ENCODE data around the gene EID2. TPM values are rescaled to one million over a fixed set of nuclear protein-coding genes. Genes with fewer than 3 reads are reported as not detected.

EID2 gene
- total RNA-seq, 4 donors from 2014 or later, result 6.0 to 10.5 (median 9.5) TPM

DNA sequence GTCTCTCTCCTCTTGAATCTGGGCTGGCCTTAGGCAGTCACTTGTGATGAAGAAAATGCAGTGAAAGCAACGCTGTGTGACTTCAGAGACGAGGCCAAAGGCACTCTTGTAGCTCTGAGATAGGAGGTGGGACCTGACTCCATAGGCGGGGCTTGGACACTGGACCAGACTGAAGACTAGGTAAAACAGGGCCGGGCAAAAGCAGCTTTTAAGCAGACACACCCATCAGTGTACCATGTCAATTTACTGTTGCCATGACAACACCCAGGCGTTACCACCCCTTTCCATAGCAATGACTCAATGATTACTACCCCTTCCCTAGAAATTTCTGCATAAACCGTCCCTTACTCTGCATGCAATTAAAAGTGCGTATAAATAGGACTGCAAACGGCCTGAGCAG lies 6.6 kb upstream of the EID2 start:
- intact Hi-C loops (cut with DNase I), result no loop called here
- TF ChIP-seq, protein P1, sequence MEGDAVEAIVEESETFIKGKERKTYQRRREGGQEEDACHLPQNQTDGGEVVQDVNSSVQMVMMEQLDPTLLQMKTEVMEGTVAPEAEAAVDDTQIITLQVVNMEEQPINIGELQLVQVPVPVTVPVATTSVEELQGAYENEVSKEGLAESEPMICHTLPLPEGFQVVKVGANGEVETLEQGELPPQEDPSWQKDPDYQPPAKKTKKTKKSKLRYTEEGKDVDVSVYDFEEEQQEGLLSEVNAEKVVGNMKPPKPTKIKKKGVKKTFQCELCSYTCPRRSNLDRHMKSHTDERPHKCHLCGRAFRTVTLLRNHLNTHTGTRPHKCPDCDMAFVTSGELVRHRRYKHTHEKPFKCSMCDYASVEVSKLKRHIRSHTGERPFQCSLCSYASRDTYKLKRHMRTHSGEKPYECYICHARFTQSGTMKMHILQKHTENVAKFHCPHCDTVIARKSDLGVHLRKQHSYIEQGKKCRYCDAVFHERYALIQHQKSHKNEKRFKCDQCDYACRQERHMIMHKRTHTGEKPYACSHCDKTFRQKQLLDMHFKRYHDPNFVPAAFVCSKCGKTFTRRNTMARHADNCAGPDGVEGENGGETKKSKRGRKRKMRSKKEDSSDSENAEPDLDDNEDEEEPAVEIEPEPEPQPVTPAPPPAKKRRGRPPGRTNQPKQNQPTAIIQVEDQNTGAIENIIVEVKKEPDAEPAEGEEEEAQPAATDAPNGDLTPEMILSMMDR (IDR thresholded peaks at IDR 0.05), result no peak
- TF ChIP-seq POLR2A (IDR thresholded peaks at IDR 0.05), result no peak
- H3K4me3 ChIP-seq, result no peak overlapping the region
- H3K36me3 ChIP-seq, result no peaks in the 10 kb centered on the region
- no peak overlapping the region for H3K27ac ChIP-seq
- H3K9me3 ChIP-seq, result no peaks in the 10 kb centered on the region
- no peak for DNase-seq
- WGBS, 2 donors, result 36 to 51% methylated on average over 7 to 8 of the region's 8 CpGs
- H3K27me3 ChIP-seq, result peaks cover 0 to 4% (median 0%) of the 10 kb centered on the region in 4 donors
- H3K4me1 ChIP-seq, result no peaks in the 10 kb centered on the region

DNA sequence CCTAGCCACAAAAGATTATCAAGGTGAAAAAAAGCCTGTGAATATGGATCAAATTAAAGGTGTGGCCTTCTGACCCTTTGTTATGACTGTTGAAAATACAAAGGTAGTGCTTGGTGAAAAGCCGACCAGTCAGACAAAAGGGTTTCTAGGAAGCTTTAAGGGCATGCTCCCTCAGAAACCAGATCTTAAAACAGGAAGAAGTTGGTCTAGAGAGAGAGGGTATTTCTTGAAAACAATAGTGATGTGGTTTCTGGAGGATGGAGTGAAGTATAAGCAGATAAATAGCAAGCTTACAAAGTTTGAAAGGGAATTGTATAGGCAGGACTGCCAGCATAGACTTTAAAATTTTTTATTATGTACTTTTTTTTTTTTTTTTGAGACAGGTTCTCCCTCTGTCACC lies 5.0 kb upstream of the EID2 start:
- no peak for TF ChIP-seq POLR2A (IDR thresholded peaks at IDR 0.05)
- TF ChIP-seq, protein P1 (IDR thresholded peaks at IDR 0.05), result no peak
- DNase-seq, result no peak
- Histone ChIP-seq H3K27ac (no peak overlapping the region), H3K27me3 (peaks cover 0 to 4% (median 0%) of the 10 kb centered on the region in 4 donors), H3K4me1 (peaks cover 0 to 8% (median 0%) of the 10 kb centered on the region in 3 donors), H3K4me3 (no peak overlapping the region), H3K9me3 (no peaks in the 10 kb centered on the region), H3K36me3 (no peaks in the 10 kb centered on the region)
- intact Hi-C loops (cut with DNase I), result no loop called here
- WGBS, 2 donors, result 31 to 33% methylated on average over 1 of the region's 1 CpG

DNA sequence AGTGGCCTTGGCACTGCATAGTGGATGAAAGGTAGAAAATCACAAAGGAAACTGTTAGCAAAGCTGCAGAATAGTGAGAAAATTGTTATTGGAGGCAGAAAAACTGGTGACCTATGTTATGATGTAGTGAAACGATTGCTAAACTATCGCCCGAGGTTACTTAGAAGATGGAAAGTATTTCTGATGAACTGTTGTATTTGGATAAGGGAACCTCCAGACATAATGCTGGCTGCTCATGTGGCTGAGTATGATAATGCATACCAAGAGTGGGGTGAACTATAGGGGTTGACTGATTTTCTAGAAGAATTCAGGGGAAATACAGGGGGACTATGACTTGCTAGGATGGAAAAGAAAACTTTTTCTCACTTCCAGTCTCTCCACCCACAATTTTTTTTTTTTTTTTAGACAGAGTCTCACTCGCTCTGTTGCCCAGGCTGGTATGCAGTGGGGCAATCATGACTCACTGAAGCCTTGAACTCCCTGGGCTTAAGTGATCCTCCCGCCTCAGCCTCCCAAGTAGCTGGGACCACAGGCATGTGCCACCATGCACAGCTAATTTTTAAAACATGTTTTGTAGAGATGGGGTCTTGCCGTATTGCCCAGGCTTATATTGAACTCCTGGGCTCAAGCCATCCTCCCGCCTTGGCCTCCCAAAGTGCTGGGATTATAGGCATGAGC lies 4.4 kb upstream of the EID2 start:
- DNase-seq, result no peak
- Histone ChIP-seq H3K9me3 (no peaks in the 10 kb centered on the region), H3K4me1 (peaks cover 0 to 9% (median 0%) of the 10 kb centered on the region in 3 donors), H3K27ac (no peak overlapping the region), H3K27me3 (peaks cover 0 to 4% (median 0%) of the 10 kb centered on the region in 4 donors), H3K36me3 (no peaks in the 10 kb centered on the region), H3K4me3 (no peak overlapping the region)
- intact Hi-C loops (cut with DNase I), result no loop called here
- WGBS, 2 donors, result 64 to 65% methylated on average over 6 to 7 of the region's 7 CpGs
- TF ChIP-seq, protein P1 (IDR thresholded peaks at IDR 0.05), result no peak
- no peak for TF ChIP-seq POLR2A (IDR thresholded peaks at IDR 0.05)

DNA sequence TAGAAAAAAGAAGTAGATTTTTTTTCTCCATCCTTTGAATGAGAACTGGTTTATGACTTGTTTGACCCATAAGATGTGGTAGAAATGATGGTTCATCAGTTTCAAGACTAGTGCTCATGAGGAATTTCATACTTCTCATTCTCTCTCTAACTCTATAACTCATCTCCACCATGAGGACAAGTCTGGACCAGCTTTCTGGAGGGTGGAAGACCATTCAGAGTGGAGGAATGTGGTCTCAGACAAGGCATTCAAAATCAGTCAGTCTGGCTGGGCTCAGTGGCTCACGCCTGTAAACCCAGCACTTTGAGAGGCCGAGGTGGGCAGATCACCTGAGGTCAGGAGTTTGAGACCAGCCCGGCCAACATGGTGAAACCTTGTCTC lies 3.5 kb upstream of the EID2 start:
- H3K27me3 ChIP-seq, result peaks cover 0 to 4% (median 0%) of the 10 kb centered on the region in 4 donors
- H3K9me3 ChIP-seq, result no peaks in the 10 kb centered on the region
- H3K36me3 ChIP-seq, result no peaks in the 10 kb centered on the region
- WGBS, 2 donors, result 81 to 83% methylated on average over 2 to 3 of the region's 3 CpGs
- TF ChIP-seq, protein P1 (IDR thresholded peaks at IDR 0.05), result no peak
- no peak for TF ChIP-seq POLR2A (IDR thresholded peaks at IDR 0.05)
- H3K4me3 ChIP-seq, result no peak overlapping the region
- DNase-seq, result no peak
- no peak overlapping the region for H3K27ac ChIP-seq
- intact Hi-C loops (cut with DNase I), result no loop called here
- peaks cover 0 to 18% (median 6%) of the 10 kb centered on the region in 3 donors for H3K4me1 ChIP-seq

DNA sequence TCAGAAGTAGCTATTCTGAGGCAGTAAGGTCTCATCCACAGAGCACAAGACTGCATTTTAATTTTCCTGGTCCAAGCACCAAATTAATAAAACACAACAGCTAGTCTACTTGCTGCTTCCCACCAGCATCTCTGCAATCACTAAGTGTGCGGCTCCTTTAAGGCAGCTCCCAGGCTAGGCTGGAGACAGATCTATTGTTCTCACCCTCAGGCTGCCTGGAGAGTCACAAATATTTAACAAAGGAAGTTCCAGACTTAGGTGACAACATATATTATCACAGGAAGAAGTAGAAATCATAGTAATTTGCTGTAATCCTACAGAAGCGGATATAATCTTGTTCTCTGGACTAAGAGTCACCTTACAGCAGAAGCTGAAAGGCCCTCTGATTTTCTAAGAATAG lies 2.2 kb upstream of the EID2 start:
- H3K27ac ChIP-seq, result no peak overlapping the region
- intact Hi-C loops (cut with DNase I), result no loop called here

More for the DNA sequence above, 2.2 kb upstream of the EID2 start:
- no peak for DNase-seq
- H3K36me3 ChIP-seq, result no peaks in the 10 kb centered on the region
- peaks cover 0 to 4% (median 0%) of the 10 kb centered on the region in 4 donors for H3K27me3 ChIP-seq
- WGBS, 2 donors, result 55 to 58% methylated on average over 2 of the region's 2 CpGs
- TF ChIP-seq, protein P1 (IDR thresholded peaks at IDR 0.05), result no peak
- TF ChIP-seq POLR2A (IDR thresholded peaks at IDR 0.05), result no peak
- H3K4me3 ChIP-seq, result no peak overlapping the region
- peaks cover 0 to 28% (median 6%) of the 10 kb centered on the region in 3 donors for H3K4me1 ChIP-seq
- no peaks in the 10 kb centered on the region for H3K9me3 ChIP-seq
